Body of pancreas (tissue), 4 donors: Measurements from ENCODE around the gene ZNF107.

Source experiments
- CTCF ChIP-seq, 7 experiments: fragments of 450-650 bp in 4 of 7; fragments of 200-600 bp in 3 of 7; sonication (generic) in 3 of 7; IDR thresholded peaks; one replicate each; pipeline ENCODE4 v1.5.1; 2016 to 2019; ENCODE audit warnings: antibody characterized with exemption in 7 of 7
- POLR2A ChIP-seq, 3 donors: fragments of 450-650 bp; IDR thresholded peaks; one replicate each; pipeline ENCODE4 v1.6.1; 2016; ENCODE audit warnings: antibody characterized with exemption in 3 of 3, mild to moderate bottlenecking in 2 of 3

DNA sequence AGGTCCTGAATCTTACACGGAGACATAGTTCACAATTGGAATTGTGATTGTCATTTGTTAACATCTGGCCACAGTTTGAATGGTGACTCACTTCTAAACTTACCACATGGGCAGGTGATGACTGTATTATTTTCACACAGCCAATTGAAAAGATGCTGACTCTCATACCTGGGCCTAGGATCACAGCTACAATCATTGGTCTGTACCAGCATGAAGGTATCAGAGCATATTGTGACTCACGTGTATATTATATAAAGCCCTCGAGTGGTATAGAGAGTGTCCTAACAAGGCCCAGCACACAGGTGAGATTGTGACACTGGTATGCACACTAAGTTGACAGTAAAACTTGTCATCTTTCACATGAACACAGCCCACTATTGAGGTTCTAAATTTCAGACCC lies 9.4 kb upstream of the ZNF107 start:
- TF ChIP-seq POLR2A (IDR thresholded peaks at IDR 0.05) (no peak), CTCF (IDR thresholded peaks at IDR 0.05) (no peak)
